ENCODE data around the gene KIF11.

KIF11 gene

GRCh38 chr10:92664322-92664721 is 71.4 kb downstream of the KIF11 start:
- Histone ChIP-seq H3K4me1 (ENCODE audit: control insufficient read depth, low read length) (no peaks in the 10 kb centered on the region), H4K20me1 (ENCODE audit: control insufficient read depth, insufficient read depth, low read depth, low read length) (no peaks in the 10 kb centered on the region), H3K9me2 (replicated peaks; ENCODE audit: control insufficient read depth, low read length) (no peaks in the 10 kb centered on the region), H3F3A (ENCODE audit: control insufficient read depth, insufficient read depth) (no peaks in the 10 kb centered on the region), H3K4me2 (ENCODE audit: low read length) (no peak overlapping the region), H3K27me3 (ENCODE audit: control insufficient read depth, low read length) (no peaks in the 10 kb centered on the region), H3K27ac (ENCODE audit: low read depth, low read length) (no peak overlapping the region), H3K4me3 (ENCODE audit: low read length) (no peak overlapping the region), H3K36me3 (ENCODE audit: control insufficient read depth, low read length) (no peaks in the 10 kb centered on the region), H3K79me2 (ENCODE audit: control insufficient read depth, low read length) (no peaks in the 10 kb centered on the region), H3K9me3 (ENCODE audit: control insufficient read depth, insufficient read depth, low read length) (peaks cover 9% of the 10 kb centered on the region)
- TF ChIP-seq CTCF (IDR thresholded peaks at IDR 0.05; ENCODE audit: low read depth, low read length, poor library complexity, severe bottlenecking) (no peak), EZH2phosphoT487 (IDR thresholded peaks at IDR 0.05; ENCODE audit: borderline replicate concordance, low read length) (no peak)

- Histone ChIP-seq H3K27ac (ENCODE audit: low read depth, low read length) (no peak overlapping the region), H3F3A (ENCODE audit: control insufficient read depth, insufficient read depth) (no peaks in the 10 kb centered on the region), H3K9me2 (replicated peaks; ENCODE audit: control insufficient read depth, low read length) (no peaks in the 10 kb centered on the region), H3K4me2 (ENCODE audit: low read length) (no peak overlapping the region), H3K27me3 (ENCODE audit: control insufficient read depth, low read length) (no peaks in the 10 kb centered on the region), H3K4me3 (ENCODE audit: low read length) (no peak overlapping the region), H3K9me3 (ENCODE audit: control insufficient read depth, insufficient read depth, low read length) (peaks cover 9% of the 10 kb centered on the region), H4K20me1 (ENCODE audit: control insufficient read depth, insufficient read depth, low read depth, low read length) (no peaks in the 10 kb centered on the region), H3K79me2 (ENCODE audit: control insufficient read depth, low read length) (no peaks in the 10 kb centered on the region), H3K4me1 (ENCODE audit: control insufficient read depth, low read length) (no peaks in the 10 kb centered on the region), H3K36me3 (ENCODE audit: control insufficient read depth, low read length) (no peaks in the 10 kb centered on the region)
- no peak for TF ChIP-seq CTCF (IDR thresholded peaks at IDR 0.05; ENCODE audit: low read depth, low read length, poor library complexity, severe bottlenecking)
- no peak for TF ChIP-seq EZH2phosphoT487 (IDR thresholded peaks at IDR 0.05; ENCODE audit: borderline replicate concordance, low read length)
Observed at GRCh38 chr10:92667078-92667477, 74.1 kb downstream of the KIF11 start.

GRCh38 chr10:92677708-92678107 is 84.8 kb downstream of the KIF11 start:
- Histone ChIP-seq H4K20me1 (ENCODE audit: control insufficient read depth, insufficient read depth, low read depth, low read length) (no peaks in the 10 kb centered on the region), H3K27me3 (ENCODE audit: control insufficient read depth, low read length) (no peaks in the 10 kb centered on the region), H3K9me3 (ENCODE audit: control insufficient read depth, insufficient read depth, low read length) (no peaks in the 10 kb centered on the region), H3K36me3 (ENCODE audit: control insufficient read depth, low read length) (no peaks in the 10 kb centered on the region), H3K4me1 (ENCODE audit: control insufficient read depth, low read length) (peaks cover 13% of the 10 kb centered on the region), H3K9me2 (replicated peaks; ENCODE audit: control insufficient read depth, low read length) (no peaks in the 10 kb centered on the region), H3K27ac (ENCODE audit: low read depth, low read length) (no peak overlapping the region), H3K4me2 (ENCODE audit: low read length) (no peak overlapping the region), H3K4me3 (ENCODE audit: low read length) (no peak overlapping the region), H3K79me2 (ENCODE audit: control insufficient read depth, low read length) (no peaks in the 10 kb centered on the region), H3F3A (ENCODE audit: control insufficient read depth, insufficient read depth) (0 out of 2 replicates have a peak, but pooled peaks cover 3% of the 10 kb centered on the region)
- TF ChIP-seq EZH2phosphoT487 (IDR thresholded peaks at IDR 0.05; ENCODE audit: borderline replicate concordance, low read length) (no peak), CTCF (IDR thresholded peaks at IDR 0.05; ENCODE audit: low read depth, low read length, poor library complexity, severe bottlenecking) (no peak)

Measured in DOHH2 (cell line).